Smooth muscle cell (in vitro differentiated cells): Measurements from ENCODE around the gene NCAPH2. TPM values are rescaled to one million over a fixed set of nuclear protein-coding genes. Genes with fewer than 3 reads are reported as not detected.

Source experiments
- DNase-seq: peaks from one replicate; lab custom pipeline; 2025; ENCODE audit not compliant: unreplicated experiment; lab: John Stamatoyannopoulos, UW
- H2AFZ ChIP-seq: fragments of 200-600 bp; sonication (generic); 2 replicates; pipeline ENCODE4 v1.6.0; 2016; ENCODE audit warnings: antibody characterized with exemption, low read depth, mild to moderate bottlenecking
- H3F3A ChIP-seq: fragments of 200-600 bp; sonication (generic); 2 replicates; pipeline ENCODE4 v1.6.0; 2017; ENCODE audit warnings: antibody characterized with exemption, low read depth
- H3K27ac ChIP-seq: fragments of 200-600 bp; sonication (generic); 2 replicates; pipeline ENCODE4 v1.5.1; 2016; ENCODE audit warnings: low read depth, mild to moderate bottlenecking
- H3K27me3 ChIP-seq: fragments of 200-600 bp; sonication (generic); 2 replicates; pipeline ENCODE4 v1.6.1; 2016; ENCODE audit warnings: low read depth, mild to moderate bottlenecking
- H3K36me3 ChIP-seq: fragments of 200-600 bp; sonication (generic); 2 replicates; pipeline ENCODE4 v1.5.1; 2016; ENCODE audit warnings: low read depth
- H3K4me1 ChIP-seq: fragments of 200-600 bp; sonication (generic); 2 replicates; pipeline ENCODE4 v1.5.1; 2016; ENCODE audit warnings: low read depth
- H3K4me2 ChIP-seq: fragments of 200-600 bp; sonication (generic); 2 replicates; pipeline ENCODE4 v1.6.0; 2016; ENCODE audit warnings: mild to moderate bottlenecking
- H3K4me3 ChIP-seq: fragments of 200-600 bp; sonication (generic); 2 replicates; pipeline ENCODE4 v1.5.1; 2016; ENCODE audit warnings: mild to moderate bottlenecking
- H3K79me2 ChIP-seq: fragments of 200-600 bp; sonication (generic); 2 replicates; pipeline ENCODE4 v1.6.0; 2016; ENCODE audit warnings: low read depth, mild to moderate bottlenecking
- H3K9ac ChIP-seq: fragments of 200-600 bp; sonication (generic); 2 replicates; pipeline ENCODE4 v1.6.0; 2016; ENCODE audit warnings: low read depth
- H3K9me3 ChIP-seq: fragments of 200-600 bp; sonication (generic); replicated peaks from 2 replicates; pipeline ENCODE4 v1.5.1; 2016; ENCODE audit warnings: low read depth
- H4K20me1 ChIP-seq: fragments of 200-600 bp; sonication (generic); 2 replicates; pipeline ENCODE4 v1.6.0; 2016; ENCODE audit warnings: low read depth
- WGBS: methylation state at CpG from one replicate; pipeline ENCODE4 v1.1.7; 2016; ENCODE audit warnings: low lambda C conversion rate; 5-methylcytosine and 5-hydroxymethylcytosine counted together
- polyA plus RNA-seq: library from polyadenylated mRNA; unstranded; fragments of >200 nt; fragmentation: Nextera tagmentation; extraction: Ambion mirVana; gene quantifications from 2 replicates; pipeline ENCODE4 v1.2.1, GENCODE V29; 2016
- total RNA-seq: library from RNA; depleted of rRNA; stranded (reverse); fragments of >200 nt; gene quantifications from 2 replicates; pipeline ENCODE4 v1.2.3, GENCODE V29; 2014
- TF ChIP-seq, protein P1 (sequence below): fragments of 200-600 bp; sonication (generic); IDR thresholded peaks from 2 replicates; pipeline ENCODE4 v1.5.1; 2017; ENCODE audit warnings: borderline replicate concordance, mild to moderate bottlenecking, antibody characterized with exemption; ENCODE audit not compliant: insufficient read depth, poor library complexity, severe bottlenecking

Gene NCAPH2
- total and polyA plus RNA-seq, 2 experiments from 2014 or later, result 24.1 to 45.7 TPM

DNA sequence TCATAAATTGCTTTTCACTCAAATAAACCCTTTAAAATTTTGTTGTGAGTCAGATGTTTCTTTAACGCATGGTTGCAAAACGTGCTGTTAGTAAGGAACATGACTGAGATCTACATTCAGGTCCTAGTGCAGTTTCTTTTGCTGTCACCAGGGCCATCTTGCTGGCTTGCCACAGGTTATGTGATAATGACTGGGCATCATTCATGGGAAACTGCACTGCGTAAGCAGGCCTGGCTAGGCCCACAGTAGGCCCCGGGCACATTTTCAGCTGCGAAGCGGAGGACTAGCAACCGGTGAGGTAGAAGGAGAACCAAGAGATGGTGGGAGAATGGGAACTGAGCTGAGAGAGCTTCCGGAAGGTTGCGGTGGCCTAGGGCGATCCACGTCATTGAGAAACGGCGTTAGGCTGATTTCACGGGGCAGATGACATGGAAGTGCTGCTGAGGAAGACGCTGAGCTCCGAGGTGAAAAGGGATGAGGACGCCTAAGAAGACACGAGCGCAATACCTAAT is 34.4 kb downstream of the NCAPH2 start:
- Histone ChIP-seq H3K36me3 (no peaks in the 10 kb centered on the region), H3K9ac (peak overlapping the region; percentile 11), H3K27ac (peak overlapping the region; percentile 100), H2AFZ (no peak overlapping the region), H3F3A (peaks cover 19% of the 10 kb centered on the region), H3K4me1 (peaks cover 30% of the 10 kb centered on the region), H4K20me1 (no peaks in the 10 kb centered on the region), H3K4me2 (no peak overlapping the region), H3K9me3 (no peaks in the 10 kb centered on the region), H3K79me2 (no peaks in the 10 kb centered on the region), H3K27me3 (no peaks in the 10 kb centered on the region), H3K4me3 (no peak overlapping the region)
- WGBS, result 87% methylated on average over 19 of the region's 19 CpGs
- TF ChIP-seq, protein P1, sequence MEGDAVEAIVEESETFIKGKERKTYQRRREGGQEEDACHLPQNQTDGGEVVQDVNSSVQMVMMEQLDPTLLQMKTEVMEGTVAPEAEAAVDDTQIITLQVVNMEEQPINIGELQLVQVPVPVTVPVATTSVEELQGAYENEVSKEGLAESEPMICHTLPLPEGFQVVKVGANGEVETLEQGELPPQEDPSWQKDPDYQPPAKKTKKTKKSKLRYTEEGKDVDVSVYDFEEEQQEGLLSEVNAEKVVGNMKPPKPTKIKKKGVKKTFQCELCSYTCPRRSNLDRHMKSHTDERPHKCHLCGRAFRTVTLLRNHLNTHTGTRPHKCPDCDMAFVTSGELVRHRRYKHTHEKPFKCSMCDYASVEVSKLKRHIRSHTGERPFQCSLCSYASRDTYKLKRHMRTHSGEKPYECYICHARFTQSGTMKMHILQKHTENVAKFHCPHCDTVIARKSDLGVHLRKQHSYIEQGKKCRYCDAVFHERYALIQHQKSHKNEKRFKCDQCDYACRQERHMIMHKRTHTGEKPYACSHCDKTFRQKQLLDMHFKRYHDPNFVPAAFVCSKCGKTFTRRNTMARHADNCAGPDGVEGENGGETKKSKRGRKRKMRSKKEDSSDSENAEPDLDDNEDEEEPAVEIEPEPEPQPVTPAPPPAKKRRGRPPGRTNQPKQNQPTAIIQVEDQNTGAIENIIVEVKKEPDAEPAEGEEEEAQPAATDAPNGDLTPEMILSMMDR, result no peak
- no peak for DNase-seq

DNA sequence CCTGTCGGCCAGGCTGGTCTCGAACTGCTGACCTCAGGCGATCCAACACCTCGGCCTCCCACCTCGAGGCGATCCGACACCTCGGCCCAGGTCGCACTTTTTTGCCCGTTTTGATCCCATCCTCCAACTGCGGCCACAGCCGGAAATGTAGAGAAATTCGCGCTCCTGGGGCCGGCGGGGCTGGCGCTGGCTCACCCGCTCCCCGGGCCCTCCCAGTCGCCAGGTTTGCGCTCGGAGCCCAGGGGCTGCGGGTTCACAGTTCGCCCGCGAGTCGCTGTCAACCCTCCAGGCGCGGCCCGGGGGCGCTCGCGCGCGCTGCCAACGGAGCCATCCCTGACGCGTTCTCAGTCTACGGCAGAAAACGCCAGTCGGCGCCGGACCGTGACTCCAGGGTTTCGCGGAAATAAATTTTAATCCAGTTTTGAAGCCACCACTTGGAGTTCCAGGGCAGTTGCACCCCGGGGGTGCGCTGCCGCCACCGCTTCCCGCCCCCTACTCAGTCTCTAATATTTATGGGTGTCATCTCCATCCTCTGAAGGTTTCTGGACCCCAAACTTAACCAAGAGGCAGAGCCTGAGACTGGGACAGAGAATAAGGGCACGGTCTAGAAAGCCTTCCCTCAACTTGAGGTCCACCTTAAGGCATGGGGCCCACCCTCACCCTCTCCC is 36.2 kb downstream of the NCAPH2 start:
- H3K4me1 ChIP-seq, result peaks cover 18% of the 10 kb centered on the region
- H3K4me3 ChIP-seq, result peak overlapping the region; percentile 35
- H3K9me3 ChIP-seq, result no peaks in the 10 kb centered on the region
- peak overlapping the region; percentile 47 for H3K27ac ChIP-seq
- no peaks in the 10 kb centered on the region for H3K36me3 ChIP-seq
- no peaks in the 10 kb centered on the region for H4K20me1 ChIP-seq
- H3K27me3 ChIP-seq, result no peaks in the 10 kb centered on the region
- no peaks in the 10 kb centered on the region for H3K79me2 ChIP-seq
- H2AFZ ChIP-seq, result peak overlapping the region; percentile 75
- peak overlapping the region; percentile 85 for H3K4me2 ChIP-seq
- peak; percentile 53 for DNase-seq
- H3F3A ChIP-seq, result peaks cover 3% of the 10 kb centered on the region
- H3K9ac ChIP-seq, result peak overlapping the region; percentile 47
- TF ChIP-seq, protein P1, result peak; percentile 49
- 12% methylated on average over 52 of the region's 52 CpGs for WGBS

GRCh38 chr22:50544746-50545253 is 36.8 kb downstream of the NCAPH2 start:
- 79% methylated on average over 5 of the region's 5 CpGs for WGBS
- Histone ChIP-seq H3K4me3 (peak overlapping the region; percentile 35), H3K27me3 (no peaks in the 10 kb centered on the region), H2AFZ (peak overlapping the region; percentile 75), H3K79me2 (no peaks in the 10 kb centered on the region), H3K9me3 (no peaks in the 10 kb centered on the region), H3K27ac (peak overlapping the region; percentile 47), H3F3A (no peaks in the 10 kb centered on the region), H3K9ac (peak overlapping the region; percentile 41), H3K36me3 (no peaks in the 10 kb centered on the region), H3K4me2 (peak overlapping the region; percentile 85), H4K20me1 (no peaks in the 10 kb centered on the region), H3K4me1 (peaks cover 15% of the 10 kb centered on the region)
- TF ChIP-seq, protein P1, result no peak
- no peak for DNase-seq
